ENCODE data around the gene TMEM243.
"Not testable (repeated sequence)": the region's sequence is repeated elsewhere in the genome, so short reads cannot be mapped to it uniquely, and the experiment has no call there.

TMEM243 gene

GRCh38 chr7:87219545-87220025 lies at the start of gene TMEM243:
Gene TMEM243, minus strand, starts transcription at chr7:87219732. Its CDS starts 229 bp downstream, at chr7:87219503.
- peak; percentile 83 for DNase-seq (ENCODE audit: low spot score)

- no peak for DNase-seq (ENCODE audit: low spot score)
Observed at GRCh38 chr7:87267239-87267900, 47.8 kb upstream of the TMEM243 start.

- no peak for DNase-seq (ENCODE audit: low spot score)
Observed at GRCh38 chr7:87263537-87263936, 44.0 kb upstream of the TMEM243 start.

GRCh38 chr7:87253589-87254087 lies 34.1 kb upstream of the TMEM243 start:
- DNase-seq (ENCODE audit: low spot score): no peak

GRCh38 chr7:87245671-87246070 lies 26.1 kb upstream of the TMEM243 start:
- not testable (repeated sequence) for DNase-seq (ENCODE audit: low spot score)

GRCh38 chr7:87238464-87239051 lies 19.0 kb upstream of the TMEM243 start:
- not testable (repeated sequence) for DNase-seq (ENCODE audit: low spot score)

GRCh38 chr7:87234949-87235348 lies 15.4 kb upstream of the TMEM243 start:
- no peak for DNase-seq (ENCODE audit: low spot score)

- no peak for DNase-seq (ENCODE audit: low spot score)
Observed at GRCh38 chr7:87231711-87232110, 12.2 kb upstream of the TMEM243 start.

GRCh38 chr7:87231258-87231657 lies 11.7 kb upstream of the TMEM243 start:
- no peak for DNase-seq (ENCODE audit: low spot score)

GRCh38 chr7:87226495-87226894 lies 7.0 kb upstream of the TMEM243 start:
- DNase-seq (ENCODE audit: low spot score): no peak

GRCh38 chr7:87225696-87226095 lies 6.2 kb upstream of the TMEM243 start:
- DNase-seq (ENCODE audit: low spot score): no peak

- no peak for DNase-seq (ENCODE audit: low spot score)
Observed at GRCh38 chr7:87223666-87224065, 4.1 kb upstream of the TMEM243 start.

GRCh38 chr7:87220734-87221215 lies 1.2 kb upstream of the TMEM243 start:
- peak; percentile 30 for DNase-seq (ENCODE audit: low spot score)

GRCh38 chr7:87220026-87220733 lies 648 bp upstream of the TMEM243 start:
- DNase-seq (ENCODE audit: low spot score): peak; percentile 93

- DNase-seq (ENCODE audit: low spot score): peak; percentile 70
Observed at GRCh38 chr7:87218796-87219544, 562 bp downstream of the TMEM243 start.

GRCh38 chr7:87217983-87218653 lies 1.4 kb downstream of the TMEM243 start:
- no peak for DNase-seq (ENCODE audit: low spot score)

- no peak for DNase-seq (ENCODE audit: low spot score)
Observed at GRCh38 chr7:87216701-87217508, 2.6 kb downstream of the TMEM243 start.

- DNase-seq (ENCODE audit: low spot score): no peak
Observed at GRCh38 chr7:87215046-87215445, 4.5 kb downstream of the TMEM243 start.

GRCh38 chr7:87213811-87214210 lies 5.7 kb downstream of the TMEM243 start:
- DNase-seq (ENCODE audit: low spot score): no peak

- DNase-seq (ENCODE audit: low spot score): no peak
Observed at GRCh38 chr7:87213252-87213651, 6.3 kb downstream of the TMEM243 start.

- DNase-seq (ENCODE audit: low spot score): no peak
Observed at GRCh38 chr7:87212498-87212897, 7.0 kb downstream of the TMEM243 start.
